Astrocyte (in vitro differentiated cells and primary cell): Measurements from ENCODE around the gene NEMP2.

Experiments
- CTCF ChIP-seq: IDR thresholded peaks from 2 replicates; pipeline ENCODE4 v1.5.1; 2011; ENCODE audit warnings: low read depth, mild to moderate bottlenecking, inconsistent platforms, low read length, moderate library complexity; ENCODE audit not compliant: insufficient read depth
- EZH2 ChIP-seq: IDR thresholded peaks from 2 replicates; pipeline ENCODE4 v1.6.1; 2012; ENCODE audit warnings: mild to moderate bottlenecking, low read length, inconsistent platforms; ENCODE audit not compliant: insufficient read depth

GRCh38 chr2:190578158-190579057 is 43.9 kb upstream of the NEMP2 start:
- TF ChIP-seq CTCF (no peak), EZH2 (no peak)
